ENCODE data around the gene CMSS1.

DNA sequence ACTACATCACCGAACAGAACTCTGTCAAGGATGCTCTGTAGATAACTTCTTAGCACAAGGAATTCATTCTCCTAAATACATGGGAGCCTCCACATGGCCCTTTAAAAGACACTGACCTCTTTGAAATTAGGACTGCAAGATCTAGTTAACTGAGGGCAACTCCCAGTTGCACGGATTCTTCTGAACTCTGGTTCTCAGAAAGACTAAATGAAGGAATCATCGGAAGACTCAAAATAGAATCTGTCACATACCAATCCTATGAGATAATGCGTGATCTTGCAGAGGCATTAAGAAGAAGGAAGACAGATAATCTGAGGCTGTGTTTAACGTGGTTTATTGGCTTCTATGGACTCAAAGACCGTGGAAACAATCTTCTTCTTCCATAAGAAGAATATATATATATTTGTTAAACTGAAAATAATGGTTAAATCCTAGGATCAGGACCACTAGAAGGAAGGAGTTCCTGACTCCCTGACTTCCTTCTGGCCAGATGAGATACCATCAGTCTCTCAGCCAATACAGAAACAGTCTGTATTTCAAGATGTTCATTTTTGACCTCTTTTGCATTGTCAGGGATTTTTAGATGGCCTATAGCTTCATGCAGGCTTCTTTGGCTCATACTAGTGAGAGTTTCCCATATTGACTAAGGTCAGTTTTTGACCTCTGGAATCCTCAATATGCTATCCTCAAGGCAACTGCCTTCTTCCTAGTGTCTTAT lies 409.2 kb downstream of the CMSS1 start:
- TF ChIP-seq CTCF (IDR thresholded peaks at IDR 0.05) (no peak), SMAD3 (CRISPR knock-in tag; IDR thresholded peaks at IDR 0.05; ENCODE audit: borderline replicate concordance) (no peak), STAT6 (CRISPR knock-in tag; conservative IDR thresholded peaks at IDR 0.05; ENCODE audit: low read depth) (no peak), E2F5 (CRISPR knock-in tag; IDR thresholded peaks at IDR 0.05) (no peak), GTF2I (CRISPR knock-in tag; conservative IDR thresholded peaks at IDR 0.05) (no peak), SP1 (CRISPR knock-in tag; conservative IDR thresholded peaks at IDR 0.05) (no peak), ELF4 (CRISPR knock-in tag; IDR thresholded peaks at IDR 0.05; ENCODE audit: low read depth) (no peak)
- TF ChIP-seq, protein P1, sequence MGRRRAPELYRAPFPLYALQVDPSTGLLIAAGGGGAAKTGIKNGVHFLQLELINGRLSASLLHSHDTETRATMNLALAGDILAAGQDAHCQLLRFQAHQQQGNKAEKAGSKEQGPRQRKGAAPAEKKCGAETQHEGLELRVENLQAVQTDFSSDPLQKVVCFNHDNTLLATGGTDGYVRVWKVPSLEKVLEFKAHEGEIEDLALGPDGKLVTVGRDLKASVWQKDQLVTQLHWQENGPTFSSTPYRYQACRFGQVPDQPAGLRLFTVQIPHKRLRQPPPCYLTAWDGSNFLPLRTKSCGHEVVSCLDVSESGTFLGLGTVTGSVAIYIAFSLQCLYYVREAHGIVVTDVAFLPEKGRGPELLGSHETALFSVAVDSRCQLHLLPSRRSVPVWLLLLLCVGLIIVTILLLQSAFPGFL (CRISPR knock-in tag; IDR thresholded peaks at IDR 0.05; ENCODE audit: borderline replicate concordance), result no peak
